HT-29 (cell line): ENCODE measurements around the gene ZDHHC7. TPM values are rescaled to one million over a fixed set of nuclear protein-coding genes. Genes with fewer than 3 reads are reported as not detected.
"Not testable (repeated sequence)": the region's sequence is repeated elsewhere in the genome, so short reads cannot be mapped to it uniquely, and the experiment has no call there.

Experiments used
- DNase-seq: peaks from one replicate; pipeline ENCODE4 v3.0.0-alpha.2; 2015; ENCODE audit warnings: low spot score
- total RNA-seq: library from RNA; depleted of rRNA; stranded (reverse); fragments of >200 nt; shearing (Covaris generic); gene quantifications from 2 replicates; pipeline ENCODE4 v1.2.3, GENCODE V29; 2014

The ZDHHC7 gene
- total RNA-seq, 1 experiment from 2014 or later: 40.3 TPM

DNA sequence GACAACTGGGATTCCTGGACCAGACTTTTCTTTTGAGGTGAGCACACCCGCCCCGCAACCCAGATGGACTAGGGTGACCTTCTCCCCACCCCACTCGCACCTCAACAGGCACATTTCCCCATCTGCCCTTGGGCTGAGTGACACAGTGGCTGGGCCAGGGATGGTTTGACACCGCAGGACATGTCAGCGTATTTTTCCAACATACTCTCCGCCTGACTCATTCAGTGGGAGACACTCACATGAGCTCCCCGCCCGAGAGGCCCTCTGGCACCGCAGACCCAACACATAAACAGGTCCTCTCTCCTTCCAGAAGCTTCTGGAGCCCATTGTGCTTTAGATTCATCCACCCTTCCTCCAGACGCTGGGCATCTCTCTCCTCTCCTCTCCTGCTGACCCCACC, 69.4 kb downstream of the ZDHHC7 start:
- DNase-seq: no peak

DNA sequence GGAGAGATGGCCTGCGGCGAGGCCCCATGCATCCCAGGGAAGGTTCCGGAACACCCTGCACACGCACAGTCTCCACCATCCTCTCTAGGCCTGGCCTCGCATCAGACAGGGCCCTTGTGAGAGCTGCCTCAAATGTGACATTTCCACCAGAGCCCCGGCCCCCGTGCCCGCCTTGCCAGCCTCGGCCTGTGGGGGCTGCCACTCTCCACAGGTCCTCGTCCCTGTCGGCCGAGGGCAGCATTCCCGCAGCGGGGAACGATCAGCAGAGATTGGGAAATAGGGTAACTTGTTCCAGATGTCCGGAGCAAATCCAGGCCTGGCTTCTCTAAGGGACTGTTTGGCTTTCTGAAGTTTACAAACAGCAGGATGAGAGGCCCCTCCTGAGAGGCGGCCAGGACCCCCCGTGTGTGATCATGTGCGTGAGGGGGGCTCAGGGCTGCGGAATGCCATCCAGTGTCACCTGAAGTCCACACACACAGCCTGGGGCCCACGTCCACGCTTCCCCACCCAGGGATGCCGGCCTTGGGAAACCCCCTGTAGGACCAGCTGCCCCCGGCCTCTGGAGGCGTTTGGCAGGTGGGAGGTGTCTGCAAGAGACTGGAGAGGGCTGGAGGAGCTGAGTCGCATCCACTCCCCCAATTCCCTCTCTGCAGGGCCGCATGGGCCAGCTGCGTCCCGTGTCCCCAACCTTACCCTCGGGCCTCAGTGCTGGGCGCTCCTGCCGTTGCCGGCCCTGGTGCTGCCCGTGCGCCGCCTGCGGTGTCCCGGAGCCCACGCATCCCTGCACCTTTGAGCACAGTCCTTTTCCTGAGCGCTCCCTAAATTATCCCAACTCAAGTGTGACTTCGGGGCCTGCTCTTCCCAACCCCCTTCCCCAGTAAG, 70.4 kb downstream of the ZDHHC7 start:
- DNase-seq: no peak

DNA sequence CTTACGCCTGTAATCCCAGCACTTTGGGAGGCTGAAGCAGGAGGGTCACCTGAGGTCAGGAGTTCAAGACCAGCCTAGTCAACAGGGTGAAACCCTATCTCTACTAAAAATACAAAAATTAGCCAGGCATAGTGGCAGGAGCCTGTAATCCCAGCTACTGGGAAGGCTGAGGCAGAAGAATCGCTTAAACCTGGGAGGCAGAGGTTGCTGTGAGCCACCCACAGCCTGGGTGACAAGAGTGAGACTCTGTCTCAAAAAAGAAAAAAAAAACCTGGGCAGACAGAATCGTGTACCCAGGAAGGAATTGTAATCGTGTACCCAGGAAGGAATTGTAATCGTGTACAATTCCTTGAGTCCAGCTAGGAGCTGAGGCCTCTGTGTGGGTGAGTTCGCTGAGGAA, 72.7 kb downstream of the ZDHHC7 start:
- DNase-seq: not testable (repeated sequence)

DNA sequence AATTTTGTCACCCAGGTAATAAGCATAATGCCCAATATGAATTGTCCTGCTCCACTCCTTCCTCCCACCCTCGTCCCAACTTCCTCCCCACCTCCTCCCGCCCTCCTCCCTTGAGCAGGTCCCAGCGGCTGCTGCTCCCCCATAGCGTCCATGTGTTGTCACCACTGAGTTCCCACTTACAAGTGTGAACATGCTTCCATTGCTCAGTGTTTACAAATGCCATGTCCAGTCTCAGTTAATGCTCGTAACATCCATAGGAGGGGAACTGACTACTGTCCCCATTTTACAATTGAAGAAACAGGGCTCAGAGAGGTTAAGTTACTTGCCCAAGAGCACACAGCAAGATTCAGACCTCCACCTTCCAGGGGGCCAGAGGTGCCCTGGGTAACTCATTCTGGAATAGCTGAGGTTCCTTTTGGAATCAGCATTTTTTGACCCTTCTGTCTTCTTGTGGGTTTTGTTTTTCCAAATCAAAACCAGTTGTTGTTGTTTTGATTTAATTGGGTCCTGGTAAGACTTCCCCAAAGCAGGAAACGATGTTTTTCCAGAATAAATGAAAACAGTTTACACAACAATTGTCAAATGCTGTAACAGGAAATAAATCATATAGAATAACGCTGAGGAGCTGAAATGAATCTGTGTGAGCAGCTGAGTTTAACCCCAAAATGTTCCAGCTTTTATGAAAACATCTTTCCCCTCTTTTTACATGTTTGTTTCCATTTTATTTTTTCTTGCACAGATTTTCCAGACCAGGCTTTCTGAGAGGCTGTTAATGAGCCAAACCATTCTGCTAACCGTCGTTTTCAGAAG, 73.9 kb downstream of the ZDHHC7 start:
- DNase-seq: no peak

DNA sequence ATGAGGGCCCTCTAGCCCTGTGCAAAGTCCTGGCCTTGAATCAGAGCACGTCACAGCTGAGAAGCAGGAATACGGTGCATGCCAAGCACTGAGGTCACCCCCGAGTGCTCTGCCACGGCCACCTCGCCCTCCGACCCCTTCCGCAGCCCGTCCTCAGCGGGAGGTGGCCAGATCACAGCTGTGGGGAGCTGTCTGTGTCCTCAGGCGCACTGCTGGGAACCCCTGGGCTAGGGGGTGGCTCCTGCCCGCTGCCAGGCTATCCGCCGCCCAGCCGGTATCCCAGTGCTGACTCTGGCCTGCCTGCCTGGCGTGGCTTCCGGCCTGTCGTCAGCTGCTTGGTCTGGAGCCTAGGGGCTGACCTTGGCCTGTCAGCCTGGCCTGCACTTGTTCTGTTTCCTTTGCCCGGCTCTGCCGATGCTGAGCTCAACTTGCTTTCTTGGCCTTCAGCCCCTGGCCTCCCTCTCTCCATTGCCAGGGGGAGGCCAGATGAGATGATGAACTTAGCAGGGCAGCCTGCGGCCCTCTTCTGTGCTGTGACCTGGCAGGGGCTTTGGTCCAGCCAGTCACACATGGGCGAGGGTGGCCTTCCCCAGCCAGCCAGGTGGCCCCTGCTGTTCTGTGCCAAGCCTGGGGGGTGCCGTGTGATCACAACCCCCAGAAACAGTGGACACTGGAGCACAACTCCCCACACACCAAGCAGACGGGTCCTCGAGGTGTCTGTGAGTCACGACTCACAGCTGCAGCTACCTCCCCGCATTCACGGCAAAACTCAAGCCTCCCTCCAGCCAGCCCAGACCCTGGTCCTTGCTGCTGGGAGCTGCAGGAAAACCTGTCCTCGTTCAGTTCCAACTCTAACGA, 77.3 kb downstream of the ZDHHC7 start:
- no peak for DNase-seq

DNA sequence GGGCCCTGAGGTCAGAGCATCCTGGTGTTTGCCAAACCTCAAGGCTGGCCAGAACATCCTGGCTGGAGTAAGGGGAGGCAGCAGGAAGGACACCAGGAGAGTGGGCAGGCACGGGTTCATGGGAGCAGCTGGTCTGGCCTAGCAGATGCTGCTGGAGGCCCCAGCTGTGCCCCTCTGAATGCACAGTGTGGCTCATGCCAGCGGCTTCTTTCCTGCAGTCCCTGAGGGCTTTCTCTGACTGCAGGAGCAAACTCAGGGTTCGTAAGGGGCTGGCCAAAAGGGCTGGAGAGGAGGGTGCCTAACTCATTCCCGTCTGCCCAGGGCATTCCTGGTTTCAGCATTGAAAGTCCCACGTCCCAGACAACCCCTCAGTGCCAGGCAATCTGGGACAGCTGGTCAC, 78.7 kb downstream of the ZDHHC7 start:
- no peak for DNase-seq

DNA sequence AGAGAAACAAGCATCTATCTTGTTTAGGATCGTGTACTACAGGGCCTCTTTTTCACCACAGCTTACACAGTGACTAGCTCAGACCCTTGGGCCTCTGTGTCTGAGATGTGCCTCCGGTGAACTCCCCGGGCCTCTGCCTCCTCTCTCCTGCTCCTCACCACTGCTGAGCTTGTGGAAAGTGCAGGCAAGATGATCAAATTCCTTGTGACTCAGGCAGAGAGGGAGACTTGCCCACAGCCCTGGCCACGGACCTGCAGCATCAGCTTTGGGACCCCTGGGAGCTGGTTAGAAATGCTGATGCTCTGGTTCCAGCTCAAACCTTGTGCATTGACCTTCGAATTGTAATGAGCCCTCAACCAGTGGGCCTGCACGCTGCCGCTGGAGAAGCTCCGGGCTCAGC, 79.8 kb downstream of the ZDHHC7 start:
- no peak for DNase-seq

DNA sequence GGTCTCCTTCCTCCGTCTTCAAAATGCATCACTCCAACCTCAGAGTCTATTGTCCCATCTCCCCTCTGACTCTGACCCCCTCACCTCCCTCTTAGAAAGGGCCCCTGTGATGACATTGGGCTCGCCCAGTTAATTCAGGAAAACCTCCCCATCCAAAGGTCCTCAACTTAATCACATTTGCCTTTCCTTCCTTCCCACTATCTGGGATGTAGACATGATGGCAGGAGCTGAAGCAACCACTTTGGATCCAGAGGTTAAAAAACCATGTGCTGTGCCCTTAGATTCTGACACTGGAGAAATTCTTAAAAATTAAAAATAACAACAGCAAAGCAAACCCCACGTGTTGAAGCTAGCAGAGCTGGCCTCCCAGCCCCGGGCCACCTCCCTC, 80.2 kb downstream of the ZDHHC7 start:
- DNase-seq: no peak

DNA sequence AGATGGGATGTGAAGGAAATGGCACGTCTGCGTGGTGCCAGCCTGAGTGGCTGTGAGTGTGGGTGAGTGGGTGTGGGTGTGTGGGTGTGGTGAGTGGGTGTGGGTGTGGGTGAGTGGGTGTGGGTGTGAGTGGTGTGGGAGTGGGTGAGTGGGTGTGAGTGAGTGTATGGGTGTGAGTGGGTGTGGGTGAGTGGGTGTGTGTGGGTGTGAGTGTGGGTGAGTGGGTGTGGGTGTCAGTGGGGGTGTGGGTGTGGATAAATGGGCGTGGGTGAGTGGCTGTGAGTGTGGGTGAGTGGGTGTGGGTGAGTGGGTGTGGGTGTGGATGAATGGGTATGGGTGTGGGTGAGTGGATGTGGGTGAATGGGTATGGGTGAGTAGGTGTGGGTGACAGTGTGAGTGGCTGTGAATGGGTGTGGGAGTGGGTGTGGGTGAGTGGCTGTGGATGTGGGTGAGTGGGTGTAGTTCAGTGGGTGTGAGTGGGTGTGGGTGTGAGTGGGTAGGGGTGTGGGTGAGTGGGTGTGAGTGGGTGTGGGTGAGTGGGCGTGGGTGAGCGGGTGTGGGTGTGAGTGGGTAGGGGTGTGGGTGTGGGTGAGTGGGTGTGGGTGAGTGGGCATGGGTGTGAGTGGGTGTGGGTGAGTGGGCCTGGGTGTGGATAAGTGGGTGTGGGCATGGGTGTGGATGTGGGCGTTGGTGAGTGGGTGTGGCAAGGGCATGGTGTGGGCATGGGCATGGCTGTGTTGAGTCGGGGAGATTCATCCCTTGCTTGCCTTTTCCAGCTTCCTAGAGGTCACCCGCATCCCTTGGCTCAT, 80.8 kb downstream of the ZDHHC7 start:
- DNase-seq: no peak

DNA sequence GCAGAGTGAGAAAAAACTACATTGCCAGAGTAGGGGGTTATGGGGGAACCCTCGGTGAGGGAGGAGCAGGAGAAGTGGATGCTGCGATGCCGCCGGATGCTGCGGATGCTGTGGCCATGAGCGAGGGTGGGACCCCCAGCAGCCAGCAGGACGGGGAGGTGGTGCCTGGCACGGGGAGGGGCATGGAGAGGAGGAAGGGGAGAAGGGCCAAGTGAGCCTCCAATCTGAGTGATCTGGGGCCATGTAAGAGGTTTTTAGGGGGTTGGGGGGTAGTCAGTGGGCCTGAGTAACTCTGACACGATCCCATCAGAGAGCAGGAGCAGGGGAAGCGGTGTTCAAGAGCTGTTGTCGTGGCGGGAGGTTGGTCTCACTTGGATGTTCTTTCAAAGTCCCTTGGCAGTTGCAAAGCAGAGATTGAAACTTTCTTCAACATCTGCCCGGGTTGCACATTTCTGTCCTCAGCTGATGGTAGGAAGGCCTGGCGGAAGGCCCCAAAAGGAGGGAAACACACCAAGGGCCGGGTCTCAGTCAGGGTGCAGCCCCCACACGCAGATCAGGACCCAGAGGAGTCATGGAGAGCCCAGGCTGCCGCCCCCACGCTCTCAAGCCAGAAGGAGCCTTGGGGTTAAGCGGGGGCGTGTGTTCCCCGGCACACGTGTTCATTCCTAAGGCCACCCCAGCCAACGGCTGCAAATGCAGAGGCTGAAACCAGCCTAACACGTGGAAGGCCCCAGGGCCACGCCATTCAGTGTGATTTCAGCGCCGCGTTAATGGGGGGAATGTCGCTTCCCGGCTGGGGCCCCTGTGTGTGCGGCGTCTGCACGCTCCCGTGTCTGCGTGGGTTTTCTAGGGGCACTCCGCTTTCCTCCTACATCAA, 81.7 kb downstream of the ZDHHC7 start:
- DNase-seq: no peak

DNA sequence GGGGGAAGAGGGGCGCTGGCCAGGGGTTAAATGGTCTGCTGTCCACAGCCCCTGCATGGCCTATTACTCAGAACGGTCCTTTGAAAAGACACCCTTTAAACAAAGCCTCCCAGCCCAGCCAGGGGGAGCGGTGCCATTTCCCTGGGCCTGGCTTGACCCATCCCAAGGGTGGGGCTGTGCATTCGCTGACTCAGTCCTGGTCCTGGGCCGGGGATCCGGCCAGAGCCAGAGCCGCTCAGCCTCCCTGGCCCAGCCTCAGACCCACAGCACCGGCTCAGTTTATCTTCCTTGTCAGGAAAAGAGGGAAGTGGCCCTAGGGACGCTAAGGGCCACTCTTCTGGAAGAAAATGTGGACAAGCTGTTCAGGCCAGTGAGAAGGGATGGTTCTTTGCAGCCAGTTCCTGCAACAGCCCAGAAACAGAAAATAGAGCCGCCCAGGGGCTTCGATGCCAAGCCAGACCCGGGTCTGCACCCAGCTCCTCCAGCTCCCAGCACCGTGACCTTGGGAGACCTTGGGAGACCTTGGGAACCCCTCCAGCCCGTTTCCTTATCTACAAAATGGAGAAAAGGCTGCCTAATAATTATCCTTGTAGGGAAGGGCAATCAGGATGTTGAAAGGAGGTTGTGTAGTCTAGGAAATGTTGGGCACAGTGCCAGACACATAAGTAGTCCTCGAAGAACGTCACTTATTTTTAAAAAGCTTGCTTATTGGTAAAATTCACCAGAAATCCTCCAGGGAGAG, 82.5 kb downstream of the ZDHHC7 start:
- no peak for DNase-seq

DNA sequence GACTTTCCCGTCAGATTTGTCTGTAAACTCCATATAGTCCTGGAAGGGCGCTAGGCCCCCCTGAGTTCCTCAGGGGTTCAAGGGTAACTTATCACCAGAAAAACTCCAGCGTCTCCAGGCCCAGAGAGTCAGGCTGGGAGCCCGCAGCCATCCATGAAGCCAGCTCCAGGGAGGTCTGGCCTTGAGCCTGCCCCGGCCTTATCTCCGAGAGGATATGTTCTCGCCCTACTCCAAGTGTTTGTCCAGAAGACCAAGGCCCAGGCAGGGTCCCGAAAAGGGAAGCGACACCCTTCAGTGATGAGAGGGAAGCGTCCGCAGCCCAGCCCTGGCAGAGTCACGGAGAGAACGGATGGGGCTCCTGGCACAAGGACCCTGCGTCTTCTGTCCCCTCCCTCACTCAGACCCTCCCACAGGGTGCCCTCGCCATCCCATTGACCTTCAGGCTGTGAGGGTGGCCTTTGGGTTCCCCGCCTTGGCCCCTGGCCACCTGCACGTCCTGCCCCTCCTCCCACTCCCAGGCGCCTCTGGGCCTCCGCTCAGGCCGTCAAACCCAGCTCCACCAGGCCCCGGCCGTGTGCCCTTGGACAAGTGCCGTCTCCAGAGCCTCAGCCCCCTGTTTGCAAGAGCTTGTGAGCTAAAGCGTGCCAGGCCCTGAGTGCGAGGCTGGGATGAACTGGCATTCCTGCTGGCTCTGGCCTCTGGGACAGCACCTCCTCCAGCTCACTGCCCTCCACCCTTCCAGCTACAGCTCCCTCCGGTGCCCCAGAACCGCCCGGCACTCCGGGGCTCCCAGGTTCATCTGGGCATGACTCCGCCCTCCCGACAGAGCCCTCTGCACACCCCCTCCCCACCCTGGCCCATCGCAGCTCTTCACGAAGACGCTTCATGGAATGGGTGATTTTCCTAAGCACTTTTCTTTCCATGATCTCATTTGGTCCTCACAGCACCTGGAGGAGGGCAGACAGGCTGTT, 83.4 kb downstream of the ZDHHC7 start:
- no peak for DNase-seq

DNA sequence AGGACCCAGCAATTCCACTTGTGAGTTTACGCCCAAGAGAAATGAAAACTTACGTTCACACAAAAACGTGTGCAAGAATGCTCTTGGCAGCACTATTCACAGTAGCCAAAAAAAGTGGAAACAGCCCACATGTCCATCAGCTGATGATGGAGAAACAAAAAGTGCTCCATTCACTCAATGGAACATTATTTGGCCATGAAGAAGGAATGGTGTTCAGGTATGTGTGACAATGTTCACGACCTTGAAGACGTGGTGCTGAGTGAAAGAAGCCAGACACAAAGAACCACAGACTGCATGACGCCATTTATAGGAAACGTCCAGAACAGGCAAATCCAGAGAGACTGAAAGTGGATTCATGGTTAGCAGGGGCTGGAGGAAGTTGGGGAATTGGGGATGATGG, 84.9 kb downstream of the ZDHHC7 start:
- no peak for DNase-seq

DNA sequence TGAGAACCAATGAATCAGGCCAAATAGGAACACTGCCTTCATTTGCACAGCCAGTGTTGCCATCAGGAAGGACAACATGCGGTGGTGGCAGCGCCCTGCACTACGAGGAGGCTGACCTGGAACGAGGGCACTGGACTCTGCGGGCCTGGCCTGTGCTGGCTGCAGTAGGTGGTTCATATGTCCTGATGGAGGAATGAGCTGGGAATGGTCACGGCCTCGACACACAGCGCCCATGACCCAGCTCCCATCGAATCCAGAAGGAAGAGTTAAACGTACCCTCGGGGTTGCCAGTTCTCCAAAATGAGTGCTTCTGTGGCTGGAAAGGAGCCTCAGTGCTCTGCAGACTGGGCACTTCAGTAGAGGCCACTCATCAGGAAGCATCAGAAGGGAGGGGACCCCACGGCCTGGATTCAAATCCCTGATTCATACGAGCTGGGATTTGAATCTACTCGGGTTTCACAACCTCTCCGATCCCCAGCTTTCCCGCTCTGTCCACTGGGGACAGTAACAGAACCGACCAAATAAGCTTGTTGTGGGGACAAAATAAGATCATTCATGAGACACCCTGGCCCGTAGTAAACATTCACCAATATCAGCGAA, 85.5 kb downstream of the ZDHHC7 start:
- no peak for DNase-seq

DNA sequence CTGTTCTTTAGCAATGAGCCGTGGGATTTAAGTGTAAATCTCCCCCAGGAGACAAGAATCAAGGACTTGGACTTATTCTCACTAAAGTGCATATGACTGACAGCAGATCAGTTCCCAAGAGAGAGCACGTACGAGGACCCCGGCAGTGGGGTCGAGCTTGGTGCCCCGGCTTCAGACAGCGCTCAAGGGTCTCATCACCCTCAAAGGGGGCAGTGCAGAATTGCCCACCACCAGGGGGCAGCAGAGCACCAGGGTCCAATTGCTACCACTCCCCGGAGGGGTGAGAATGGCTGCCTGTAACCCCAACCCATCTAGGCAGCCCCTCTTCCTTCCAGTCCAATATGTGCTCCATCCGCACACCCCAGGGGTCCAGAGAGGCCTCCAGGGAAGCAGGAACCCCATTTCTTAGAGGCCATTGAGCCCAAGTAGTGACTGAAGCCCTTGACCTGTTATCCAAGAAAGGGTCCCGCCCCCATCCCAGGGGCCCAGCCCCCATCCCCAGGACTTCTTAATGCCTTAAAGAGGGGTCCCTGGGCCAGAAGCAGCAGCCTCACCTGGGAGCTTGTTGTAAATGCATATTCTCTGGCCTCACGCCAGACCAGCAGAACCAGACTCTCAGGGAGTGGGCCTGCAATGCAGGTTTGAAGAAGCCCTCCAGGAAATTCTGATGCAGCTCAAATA, 86.1 kb downstream of the ZDHHC7 start:
- DNase-seq: peak; percentile 66

DNA sequence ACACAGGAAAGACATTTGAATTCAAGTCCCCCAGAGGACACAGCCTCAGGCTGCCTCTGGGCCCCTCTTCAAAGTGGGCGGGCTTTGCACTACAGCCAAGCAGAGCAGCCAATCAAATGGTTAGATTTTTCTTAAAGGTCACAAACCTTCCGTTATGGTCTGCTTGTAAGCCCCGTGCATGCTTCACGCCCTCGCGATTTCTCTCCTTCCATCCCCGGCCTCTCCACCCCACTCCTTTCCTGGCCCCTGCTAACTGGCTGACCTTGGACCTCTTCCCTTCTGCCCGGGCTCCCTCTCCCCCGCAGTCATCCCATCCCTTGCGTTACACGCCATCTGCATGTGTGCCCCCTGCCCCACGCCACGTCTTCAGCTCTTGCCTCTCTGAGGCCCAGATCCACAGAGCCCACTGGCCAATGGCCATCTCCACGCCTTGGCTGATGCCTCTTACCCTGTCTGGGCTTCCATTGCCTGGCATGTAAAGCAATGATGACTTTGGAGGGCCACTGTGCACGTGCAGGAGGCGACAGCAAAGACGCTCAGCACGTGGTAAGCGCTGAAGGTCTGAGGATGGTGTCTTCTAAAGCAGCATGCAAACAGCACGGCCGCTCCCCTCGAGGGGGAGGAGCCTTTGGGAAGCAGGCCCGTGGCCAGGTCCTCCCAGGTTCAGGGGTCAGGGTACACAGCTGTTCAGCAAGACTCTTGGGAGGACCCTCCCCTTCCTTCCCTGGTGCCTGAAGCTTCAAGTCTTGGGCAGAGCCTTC, 86.8 kb downstream of the ZDHHC7 start:
- DNase-seq: no peak
